IPS-15b (cell line): ENCODE measurements around the gene KIAA2012.
"Not testable (repeated sequence)": the region's sequence is repeated elsewhere in the genome, so short reads cannot be mapped to it uniquely, and the experiment has no call there.

ENCODE experiments used
- H3K27me3 ChIP-seq: one replicate; pipeline ENCODE4 v1.6.1; 2013; ENCODE audit warnings: low read length; ENCODE audit not compliant: control insufficient read depth, insufficient read depth
- H3K36me3 ChIP-seq: one replicate; pipeline ENCODE4 v1.6.1; 2013; ENCODE audit warnings: low read length; ENCODE audit not compliant: control insufficient read depth, insufficient read depth
- H3K4me1 ChIP-seq: one replicate; pipeline ENCODE4 v1.6.1; 2013; ENCODE audit warnings: mild to moderate bottlenecking, low read length; ENCODE audit not compliant: control insufficient read depth, insufficient read depth
- H3K4me3 ChIP-seq: one replicate; pipeline ENCODE4 v1.5.1; 2013; ENCODE audit warnings: low read depth, low read length
- H3K9ac ChIP-seq: one replicate; pipeline ENCODE4 v1.6.1; 2013; ENCODE audit warnings: low read depth, mild to moderate bottlenecking, low read length
- H3K9me3 ChIP-seq: one replicate; pipeline ENCODE4 v1.6.1; 2013; ENCODE audit warnings: mild to moderate bottlenecking, low read length; ENCODE audit not compliant: control insufficient read depth, insufficient read depth

Gene KIAA2012

GRCh38 chr2:202122980-202123720 is 50.1 kb downstream of the KIAA2012 start:
- H3K27me3 ChIP-seq: no peaks in the 10 kb centered on the region
- H3K36me3 ChIP-seq: no peaks in the 10 kb centered on the region
- H3K9me3 ChIP-seq: no peaks in the 10 kb centered on the region
- no peak overlapping the region for H3K4me3 ChIP-seq
- H3K9ac ChIP-seq: no peak overlapping the region
- peaks cover 9% of the 10 kb centered on the region for H3K4me1 ChIP-seq

GRCh38 chr2:202124286-202124685 is 51.2 kb downstream of the KIAA2012 start:
- no peaks in the 10 kb centered on the region for H3K9me3 ChIP-seq
- no peaks in the 10 kb centered on the region for H3K27me3 ChIP-seq
- peaks cover 9% of the 10 kb centered on the region for H3K4me1 ChIP-seq
- no peak overlapping the region for H3K4me3 ChIP-seq
- H3K9ac ChIP-seq: no peak overlapping the region
- H3K36me3 ChIP-seq: no peaks in the 10 kb centered on the region

GRCh38 chr2:202127687-202128331 is 54.8 kb downstream of the KIAA2012 start:
- Histone ChIP-seq H3K4me3 (no peak overlapping the region), H3K27me3 (no peaks in the 10 kb centered on the region), H3K9ac (no peak overlapping the region), H3K4me1 (peaks cover 8% of the 10 kb centered on the region), H3K36me3 (no peaks in the 10 kb centered on the region), H3K9me3 (no peaks in the 10 kb centered on the region)

- Histone ChIP-seq H3K9me3 (no peaks in the 10 kb centered on the region), H3K4me1 (peaks cover 3% of the 10 kb centered on the region), H3K9ac (no peak overlapping the region), H3K4me3 (no peak overlapping the region), H3K27me3 (no peaks in the 10 kb centered on the region), H3K36me3 (no peaks in the 10 kb centered on the region)
Observed at GRCh38 chr2:202129841-202130240, 56.8 kb downstream of the KIAA2012 start.

DNA sequence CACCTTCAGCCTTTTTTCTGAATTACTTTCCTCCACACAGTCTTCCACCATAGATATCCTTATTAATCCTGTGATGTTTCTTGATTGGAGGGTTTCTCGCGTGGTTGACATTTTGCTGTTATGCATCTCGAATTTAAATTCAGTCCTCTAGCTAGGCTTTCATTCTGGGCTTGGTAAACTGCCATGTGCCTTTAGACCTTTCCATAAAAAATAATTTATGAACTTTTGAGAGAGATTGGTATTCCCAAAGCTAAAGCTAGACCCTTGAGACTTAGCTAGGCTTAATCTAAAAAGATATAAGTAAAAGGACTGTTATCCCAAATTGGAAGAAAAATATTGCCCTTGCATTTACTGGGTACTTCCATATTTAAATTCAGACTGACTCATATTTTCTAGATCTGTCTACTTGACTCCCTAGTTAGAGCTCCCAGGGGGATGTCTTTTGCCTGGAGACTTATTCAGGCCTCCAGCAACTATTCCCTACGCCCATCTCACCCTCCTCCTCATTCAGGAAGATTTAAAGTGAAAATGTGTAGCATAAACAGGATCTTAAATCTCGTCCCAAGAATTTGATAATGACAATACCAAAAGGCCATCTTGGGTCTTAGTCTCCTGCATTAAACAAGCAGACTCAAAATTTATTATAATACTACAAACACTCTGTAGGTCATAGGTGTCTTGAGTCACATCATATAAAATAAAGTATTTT is 60.3 kb downstream of the KIAA2012 start:
- H3K4me3 ChIP-seq: no peak overlapping the region
- H3K27me3 ChIP-seq: no peaks in the 10 kb centered on the region
- H3K36me3 ChIP-seq: no peaks in the 10 kb centered on the region
- H3K9ac ChIP-seq: no peak overlapping the region
- no peaks in the 10 kb centered on the region for H3K9me3 ChIP-seq
- H3K4me1 ChIP-seq: no peaks in the 10 kb centered on the region

GRCh38 chr2:202133909-202134265 is 60.8 kb downstream of the KIAA2012 start:
- Histone ChIP-seq H3K9me3 (no peaks in the 10 kb centered on the region), H3K4me3 (no peak overlapping the region), H3K4me1 (no peaks in the 10 kb centered on the region), H3K27me3 (no peaks in the 10 kb centered on the region), H3K36me3 (no peaks in the 10 kb centered on the region), H3K9ac (no peak overlapping the region)

DNA sequence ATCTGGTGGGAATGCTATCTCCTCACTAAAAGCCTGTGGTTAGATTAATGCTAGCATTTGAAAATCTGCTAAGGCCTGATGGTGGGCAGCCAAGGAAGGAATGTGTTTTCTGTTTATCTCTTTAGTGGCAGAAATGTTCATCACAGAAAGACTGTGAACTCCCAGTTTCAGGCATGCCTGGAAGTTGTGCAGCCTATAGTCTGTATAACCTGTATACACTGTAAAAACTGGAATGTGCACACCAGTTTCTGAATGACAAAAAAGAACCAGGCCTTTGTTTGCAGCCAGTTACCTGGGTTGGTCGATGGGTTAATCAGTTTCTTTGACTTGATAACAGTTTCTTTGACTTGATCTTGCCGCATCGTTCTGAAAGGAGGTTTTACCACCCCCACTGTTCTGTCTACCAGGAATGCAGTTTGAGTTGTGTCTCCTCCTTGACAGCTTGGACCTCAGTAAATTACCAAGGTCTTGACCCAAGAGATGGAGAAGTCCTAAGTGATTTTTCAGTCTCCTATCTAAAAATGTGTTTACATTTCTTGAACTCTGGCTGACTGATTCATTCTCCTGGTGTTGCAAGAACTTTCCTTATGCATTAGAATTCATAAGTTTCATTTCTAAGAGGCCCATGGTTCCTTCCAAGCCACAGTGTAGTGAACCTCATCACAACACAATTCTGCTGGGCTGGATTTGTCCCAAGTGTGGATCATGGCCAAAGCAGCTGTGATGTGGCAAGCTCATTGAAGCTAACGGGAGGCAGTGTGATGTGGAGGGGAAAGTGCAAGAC is 62.2 kb downstream of the KIAA2012 start:
- Histone ChIP-seq H3K4me1 (no peaks in the 10 kb centered on the region), H3K4me3 (no peak overlapping the region), H3K27me3 (no peaks in the 10 kb centered on the region), H3K9me3 (no peaks in the 10 kb centered on the region), H3K36me3 (no peaks in the 10 kb centered on the region), H3K9ac (no peak overlapping the region)

DNA sequence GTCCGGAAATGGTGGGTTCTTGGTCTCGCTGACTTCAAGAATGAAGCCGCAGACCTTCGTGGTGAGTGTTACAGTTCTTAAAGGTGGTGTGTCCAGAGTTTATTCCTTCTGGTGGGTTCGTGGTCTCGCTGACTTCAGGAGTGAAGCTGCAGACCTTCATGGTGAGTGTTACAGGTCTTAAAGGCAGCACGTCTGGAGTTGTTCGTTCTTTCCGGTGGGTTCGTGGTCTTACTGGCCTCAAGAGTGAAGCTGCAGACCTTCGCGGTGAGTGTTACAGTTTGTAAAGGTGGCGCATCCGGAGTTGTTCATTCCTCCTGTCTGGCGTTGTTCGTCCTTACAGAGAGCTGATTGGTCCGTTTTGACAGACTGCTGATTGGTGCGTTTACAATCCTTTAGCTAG is 63.0 kb downstream of the KIAA2012 start:
- H3K4me1 ChIP-seq, H3K9me3 ChIP-seq, H3K9ac ChIP-seq, H3K4me3 ChIP-seq, H3K27me3 ChIP-seq, H3K36me3 ChIP-seq: not testable (repeated sequence)

GRCh38 chr2:202136526-202136925 is 63.5 kb downstream of the KIAA2012 start:
- Histone ChIP-seq H3K4me1 (peaks cover 4% of the 10 kb centered on the region), H3K27me3 (no peaks in the 10 kb centered on the region), H3K36me3 (no peaks in the 10 kb centered on the region), H3K4me3 (no peak overlapping the region), H3K9me3 (no peaks in the 10 kb centered on the region), H3K9ac (no peak overlapping the region)

DNA sequence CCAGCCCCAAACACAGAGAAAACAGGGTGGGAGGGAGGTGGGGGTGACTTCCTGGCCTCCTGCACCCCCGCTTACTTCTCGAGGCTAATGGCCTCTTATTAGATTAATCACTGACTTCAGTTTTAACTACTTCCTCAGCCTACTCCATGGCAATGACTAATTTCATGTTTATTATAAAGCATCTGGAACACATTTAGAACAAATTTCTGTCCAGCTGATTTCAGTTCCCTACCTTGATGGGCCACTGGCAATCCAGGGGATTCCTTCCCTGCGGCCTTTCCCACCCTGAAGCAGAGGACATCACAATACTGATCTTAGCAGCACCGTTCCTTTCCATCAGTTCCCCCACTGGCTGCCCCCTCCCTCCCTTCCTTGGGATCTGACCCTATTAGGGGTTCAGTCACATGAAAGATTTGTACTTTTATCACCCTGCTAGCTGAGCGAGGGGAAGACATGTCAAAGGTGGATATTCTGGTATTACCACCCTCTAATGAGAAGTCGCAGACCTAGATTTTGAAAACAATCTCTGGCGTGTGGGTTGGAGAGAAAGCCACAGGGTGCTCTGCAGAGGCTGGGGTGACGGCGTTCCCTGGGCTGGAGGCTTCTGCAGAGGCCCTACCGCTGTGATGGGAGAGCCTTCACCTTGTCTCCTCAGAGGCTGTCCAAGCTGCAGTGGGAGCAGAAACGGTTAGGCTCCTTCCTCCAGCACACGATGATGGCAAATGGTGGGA is 67.6 kb downstream of the KIAA2012 start:
- H3K27me3 ChIP-seq: no peaks in the 10 kb centered on the region
- H3K9ac ChIP-seq: no peak overlapping the region
- H3K9me3 ChIP-seq: no peaks in the 10 kb centered on the region
- peaks cover 4% of the 10 kb centered on the region for H3K4me1 ChIP-seq
- no peak overlapping the region for H3K4me3 ChIP-seq
- H3K36me3 ChIP-seq: no peaks in the 10 kb centered on the region

DNA sequence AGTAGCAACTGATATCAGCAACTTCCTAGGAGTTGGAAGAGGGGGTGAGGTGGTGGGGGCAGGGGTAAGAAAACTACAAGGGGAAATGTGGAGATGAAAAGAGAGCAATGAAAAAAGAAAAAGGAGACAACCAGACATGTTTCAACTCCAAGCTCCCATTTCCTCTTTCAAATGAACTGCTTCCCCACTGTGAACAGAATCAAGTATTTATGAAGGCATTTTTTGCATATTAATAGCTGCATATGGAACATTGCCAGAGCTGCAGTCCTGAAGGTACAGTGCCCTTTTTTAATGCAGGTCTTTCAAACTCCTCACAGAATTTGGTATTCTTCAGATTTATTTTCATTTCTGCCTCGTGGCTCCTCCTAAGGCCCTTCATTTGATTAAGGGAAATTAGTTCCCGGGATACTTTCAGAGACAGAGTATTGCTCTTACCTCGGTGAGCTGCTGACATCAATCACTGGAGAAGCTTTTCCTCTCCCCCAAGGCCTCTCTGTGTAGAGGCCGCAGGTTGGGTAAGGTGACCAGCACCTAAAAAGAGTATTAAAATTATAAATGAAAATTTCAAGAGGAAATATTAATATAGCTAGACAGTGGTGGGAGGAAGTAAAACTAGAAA is 68.4 kb downstream of the KIAA2012 start:
- Histone ChIP-seq H3K36me3 (no peaks in the 10 kb centered on the region), H3K9ac (no peak overlapping the region), H3K27me3 (no peaks in the 10 kb centered on the region), H3K4me3 (no peak overlapping the region), H3K9me3 (no peaks in the 10 kb centered on the region), H3K4me1 (peaks cover 4% of the 10 kb centered on the region)
